NCI-H1694 treated with DMSO at 0.1 percent for 48 hours (cell line): ENCODE measurements around the gene CELF2.
"Not testable (repeated sequence)": the region's sequence is repeated elsewhere in the genome, so short reads cannot be mapped to it uniquely, and the experiment has no call there.

Source experiments
- DNase-seq: peaks from one replicate; lab custom pipeline; 2025; lab: John Stamatoyannopoulos, UW

CELF2 gene

DNA sequence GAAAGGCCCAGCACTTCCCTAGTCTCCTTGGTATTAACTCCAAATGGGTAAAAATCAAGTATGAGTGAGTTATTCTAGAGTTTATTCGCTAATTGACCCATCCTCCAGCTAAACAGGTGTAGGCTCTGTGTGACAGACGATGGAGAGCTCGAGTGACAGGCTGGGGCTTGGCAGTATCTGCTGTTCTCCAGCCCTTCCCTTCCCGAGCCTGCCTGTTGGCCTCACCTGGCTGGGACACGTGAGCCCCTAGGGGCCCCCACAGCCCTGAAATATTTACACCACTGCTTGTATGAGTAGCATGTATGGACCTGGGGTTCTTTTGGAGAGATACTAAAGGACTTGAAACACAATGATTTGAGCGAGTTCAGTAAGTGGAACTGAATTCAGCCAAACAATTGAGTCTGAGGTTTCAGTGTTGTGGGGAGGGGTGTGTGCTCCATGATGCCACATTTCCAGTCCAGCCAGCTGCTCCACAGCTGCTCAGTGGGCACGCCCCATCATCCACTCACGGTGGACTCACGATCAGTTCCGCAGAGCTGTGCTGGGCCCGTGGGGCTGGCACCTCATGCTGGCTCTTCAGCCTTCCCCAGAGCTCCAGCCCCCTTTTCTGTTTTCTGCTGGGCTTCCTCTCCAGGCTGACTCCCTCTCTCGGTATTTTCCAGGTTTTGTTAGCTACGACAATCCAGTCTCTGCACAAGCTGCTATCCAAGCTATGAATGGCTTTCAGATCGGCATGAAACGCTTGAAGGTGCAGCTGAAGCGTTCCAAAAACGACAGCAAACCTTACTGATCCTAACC, 310.8 kb downstream of the CELF2 start:
- no peak for DNase-seq

GRCh38 chr10:11329062-11329673, 311.5 kb downstream of the CELF2 start:
- DNase-seq, result no peak

GRCh38 chr10:11330383-11331045, 312.8 kb downstream of the CELF2 start:
- no peak for DNase-seq

DNA sequence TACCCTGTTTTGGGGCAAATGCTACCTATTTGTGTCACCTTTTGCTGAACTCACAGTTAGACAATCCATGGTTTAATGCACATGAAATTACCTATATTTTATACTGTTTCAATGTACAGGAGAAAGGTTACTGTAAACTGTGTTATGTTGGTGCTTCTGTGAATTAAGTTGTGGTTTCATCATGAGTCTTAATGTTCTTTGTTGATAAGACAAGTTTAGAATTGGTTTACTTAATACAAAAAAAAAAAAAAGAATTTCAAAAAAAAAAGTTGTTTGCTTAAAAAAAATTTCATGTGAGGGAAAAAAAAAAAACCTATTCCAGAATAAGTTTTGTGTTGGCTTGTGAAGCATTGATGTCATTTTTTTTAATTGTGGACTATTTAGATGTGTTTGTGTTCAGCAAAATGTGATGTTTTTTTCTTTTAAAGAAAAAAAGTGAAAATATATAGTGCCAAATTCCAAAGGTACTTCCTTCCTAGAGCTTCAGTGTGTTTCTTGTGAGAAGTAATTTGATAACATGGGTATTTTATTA, 313.4 kb downstream of the CELF2 start:
- DNase-seq, result no peak

- DNase-seq, result no peak
These were observed 314.1 kb downstream of the CELF2 start for GRCh38 chr10:11331726-11332125.

DNA sequence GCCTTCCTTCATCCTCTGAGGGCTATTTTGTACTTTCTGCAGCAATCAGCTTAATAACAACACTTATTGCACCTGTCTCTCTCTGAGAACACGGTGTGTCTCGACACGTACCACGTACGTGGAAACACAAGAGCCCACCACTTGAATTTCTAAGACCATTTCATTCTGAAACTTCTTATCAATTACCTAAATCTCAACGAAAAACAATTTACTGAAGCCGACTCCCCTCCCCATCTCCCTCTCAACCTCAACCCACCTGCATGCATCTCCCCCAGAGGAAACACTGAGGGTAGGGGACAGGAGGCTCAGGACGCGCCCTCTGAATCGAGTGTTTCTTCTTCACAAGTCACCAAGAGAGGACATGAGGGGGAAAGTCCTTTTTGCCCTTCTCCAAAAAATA, 315.2 kb downstream of the CELF2 start:
- DNase-seq, result no peak

- no peak for DNase-seq
These were observed 316.8 kb downstream of the CELF2 start for GRCh38 chr10:11334436-11334835.

DNA sequence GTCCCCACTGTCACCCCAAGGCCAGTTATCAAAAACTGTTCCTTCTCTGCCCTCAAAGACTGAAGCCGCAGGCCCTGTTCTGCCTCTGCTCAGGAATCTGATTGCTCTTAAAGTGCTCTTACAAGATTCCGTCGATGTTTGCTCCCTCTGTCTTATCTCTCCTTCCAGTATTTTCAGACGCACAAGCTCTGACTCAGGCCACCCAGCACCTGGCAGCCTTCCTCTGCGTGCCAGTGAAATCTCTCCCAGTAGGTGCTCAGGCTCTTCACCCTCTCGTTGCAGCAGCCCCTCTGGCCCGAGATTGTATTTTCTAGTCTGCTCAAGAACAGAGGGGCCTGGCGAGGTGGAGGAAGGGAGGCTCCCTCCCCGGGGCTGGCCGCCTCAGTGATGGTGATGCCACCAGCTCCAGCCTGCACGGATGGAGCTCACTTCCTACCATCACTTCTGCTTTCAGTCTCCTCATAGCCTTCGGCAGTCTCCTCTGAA, 317.5 kb downstream of the CELF2 start:
- DNase-seq, result no peak

GRCh38 chr10:11335881-11336430, 318.3 kb downstream of the CELF2 start:
- DNase-seq, result no peak

DNA sequence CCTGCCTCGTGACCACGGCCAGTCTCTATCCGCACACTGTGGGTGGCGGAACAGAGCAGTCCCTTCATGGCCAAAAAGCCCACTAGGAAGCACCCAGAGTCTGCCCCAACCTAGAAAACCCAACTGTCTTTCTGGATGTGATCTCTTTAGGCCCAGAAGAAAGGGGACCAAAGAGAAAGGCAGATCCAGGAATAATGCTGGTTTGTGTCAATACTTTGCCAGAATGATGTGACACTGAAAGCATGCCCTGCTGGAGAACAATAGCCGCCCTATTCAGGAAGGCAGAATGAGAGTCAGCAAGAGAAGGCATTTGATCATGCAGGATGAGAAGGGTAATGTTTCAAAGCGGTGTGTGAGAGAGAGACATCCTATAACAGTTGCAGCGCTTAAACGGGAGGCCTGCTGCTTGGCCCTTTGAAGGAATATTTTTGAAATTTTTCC, 319.1 kb downstream of the CELF2 start:
- no peak for DNase-seq

DNA sequence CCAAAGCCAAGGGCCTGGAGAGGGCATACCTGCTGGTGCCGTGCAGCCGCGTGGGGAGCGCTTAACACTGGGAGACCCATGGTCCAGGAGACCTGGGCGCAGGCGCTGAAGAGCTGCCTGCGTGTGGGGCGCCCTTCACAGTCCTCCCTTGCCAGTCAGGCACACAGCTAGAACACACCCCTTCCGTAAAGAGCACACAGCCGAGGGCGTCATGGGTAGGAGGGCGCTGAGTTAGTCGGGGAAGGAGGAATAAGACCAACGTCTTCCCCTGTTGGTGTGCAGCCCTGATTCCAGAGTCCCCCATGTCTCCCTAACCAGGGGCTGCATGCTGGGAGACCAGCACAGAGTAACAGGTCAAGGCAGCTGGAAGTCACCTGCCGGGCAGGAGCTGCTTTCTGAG, 319.8 kb downstream of the CELF2 start:
- DNase-seq, result no peak

GRCh38 chr10:11338160-11338844, 320.6 kb downstream of the CELF2 start:
- DNase-seq, result no peak

DNA sequence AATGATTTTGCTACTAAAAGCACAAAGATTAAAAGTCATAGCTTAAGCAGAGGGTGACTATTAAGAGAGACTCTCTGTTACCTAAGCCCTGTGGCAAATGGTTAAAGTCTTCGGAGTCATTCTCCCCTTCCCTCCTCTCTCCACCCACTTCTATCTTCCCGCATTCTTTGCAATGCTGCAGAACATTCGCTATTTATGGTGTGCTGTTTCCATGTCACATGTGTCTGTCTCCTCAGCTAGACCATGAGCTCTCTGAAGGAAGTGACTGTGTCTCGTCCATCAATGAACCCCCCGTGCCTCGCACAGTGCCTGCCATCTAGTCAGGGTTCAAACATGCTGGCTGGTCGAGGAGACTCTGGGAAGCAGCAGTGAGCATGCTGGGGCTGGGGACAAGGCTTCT, 321.3 kb downstream of the CELF2 start:
- no peak for DNase-seq

DNA sequence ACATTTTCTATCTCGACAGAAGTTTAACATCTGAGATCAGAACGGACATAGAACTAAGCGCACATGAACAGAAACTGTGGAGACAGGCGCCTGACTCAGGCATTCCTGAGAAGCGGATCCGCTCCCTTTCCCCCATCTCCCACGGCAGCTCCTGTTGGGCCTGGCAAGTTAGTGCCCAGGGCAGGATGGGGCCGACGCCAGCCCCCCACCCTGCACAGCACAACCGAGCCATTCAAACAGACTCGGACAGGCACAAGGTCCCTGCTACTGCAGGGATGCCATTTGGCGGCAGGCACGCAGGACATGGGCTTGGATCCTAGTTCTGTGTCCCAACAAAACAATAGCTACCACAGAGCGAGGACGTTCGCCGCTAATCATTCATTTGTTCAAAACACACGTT, 322.0 kb downstream of the CELF2 start:
- no peak for DNase-seq

DNA sequence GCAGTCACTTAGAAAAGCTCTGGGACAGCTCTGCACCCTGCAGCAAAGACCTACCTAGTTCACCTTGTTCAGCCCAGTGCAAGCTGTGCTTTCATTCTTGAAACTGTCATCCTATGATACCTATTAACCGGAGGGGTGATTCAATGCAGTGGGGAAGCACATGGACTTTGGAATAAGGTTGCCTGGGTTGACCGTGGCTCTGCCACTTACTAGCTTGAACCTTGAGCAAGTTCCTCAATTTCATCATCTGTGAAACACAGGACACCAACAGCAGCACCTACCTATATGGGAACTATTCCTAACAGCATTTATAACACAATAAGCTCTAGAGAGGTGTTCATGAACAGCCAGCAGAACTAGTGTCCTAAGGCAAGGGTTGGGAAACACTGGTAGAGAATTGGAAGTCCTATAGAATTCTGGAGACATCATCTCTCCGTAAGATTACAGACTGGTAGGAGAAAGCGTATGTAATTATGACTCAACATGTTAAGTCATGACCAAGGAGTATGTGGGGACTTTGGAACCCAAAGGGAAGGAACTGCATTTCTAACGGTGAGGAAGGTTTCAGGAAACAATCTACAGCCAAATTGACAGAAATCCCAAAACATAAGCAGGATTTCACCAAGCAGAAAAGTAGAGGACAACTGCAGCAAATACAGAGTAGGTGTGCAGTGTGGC, 323.8 kb downstream of the CELF2 start:
- DNase-seq, result no peak

- no peak for DNase-seq
These were observed 326.4 kb downstream of the CELF2 start for GRCh38 chr10:11344081-11344480.

DNA sequence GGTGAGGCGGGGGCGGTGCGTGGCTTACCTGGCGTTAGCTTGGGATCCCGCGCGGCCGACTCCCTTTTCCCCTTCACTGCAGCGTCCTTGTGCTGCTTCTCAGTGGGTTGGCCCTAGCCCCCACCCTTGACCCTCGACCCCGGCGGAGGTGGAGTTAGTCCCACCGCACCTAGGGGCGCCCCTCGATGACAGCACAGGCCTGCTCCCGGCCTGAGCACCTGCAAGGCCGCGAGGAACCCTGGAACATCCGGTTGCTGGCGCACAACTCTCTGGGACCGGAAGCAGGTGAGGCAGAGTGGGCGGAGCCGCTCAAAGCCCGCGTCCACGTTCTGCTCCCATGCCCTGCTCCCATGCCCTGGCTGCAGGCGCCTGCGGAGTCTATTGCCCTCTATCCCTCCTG, 326.9 kb downstream of the CELF2 start:
- no peak for DNase-seq

DNA sequence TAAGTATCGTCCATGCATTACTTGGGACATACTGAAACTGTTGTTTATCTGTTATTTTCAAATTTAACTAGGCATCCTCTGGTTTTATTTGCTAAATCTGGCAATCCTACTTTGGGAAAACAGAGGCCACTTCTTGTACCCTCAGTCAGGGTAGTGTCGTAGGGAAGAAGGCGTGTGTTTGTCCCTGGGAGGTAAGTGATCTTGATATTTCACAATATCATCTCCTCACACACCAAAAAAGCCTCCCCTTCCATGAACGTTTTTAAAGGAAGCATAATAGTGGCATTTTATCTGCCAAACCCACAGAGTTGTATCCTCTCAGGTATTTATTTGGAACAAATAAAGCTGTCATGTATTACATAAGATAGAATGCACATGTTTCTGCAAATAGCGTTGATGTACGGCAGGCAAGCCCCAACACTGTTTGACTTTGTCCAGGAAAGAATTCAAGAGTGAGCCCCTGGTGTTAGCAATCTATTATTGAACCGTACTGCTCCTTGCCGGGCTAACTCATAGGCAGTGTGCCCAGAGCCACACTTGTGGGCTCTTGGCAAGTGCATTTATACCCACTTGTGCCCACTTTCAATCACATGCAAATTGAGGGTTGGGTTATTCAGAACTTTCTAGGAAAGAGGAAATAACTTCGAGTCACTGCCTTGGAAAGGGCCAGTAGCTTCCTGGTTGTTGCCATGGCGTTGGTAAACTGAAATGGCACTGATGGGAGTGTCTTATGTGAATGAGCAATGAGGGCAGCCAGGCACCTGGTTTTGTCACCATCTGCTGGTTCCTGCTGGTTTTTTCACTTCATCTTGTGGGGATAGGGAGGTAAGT, 327.8 kb downstream of the CELF2 start:
- DNase-seq, result no peak

DNA sequence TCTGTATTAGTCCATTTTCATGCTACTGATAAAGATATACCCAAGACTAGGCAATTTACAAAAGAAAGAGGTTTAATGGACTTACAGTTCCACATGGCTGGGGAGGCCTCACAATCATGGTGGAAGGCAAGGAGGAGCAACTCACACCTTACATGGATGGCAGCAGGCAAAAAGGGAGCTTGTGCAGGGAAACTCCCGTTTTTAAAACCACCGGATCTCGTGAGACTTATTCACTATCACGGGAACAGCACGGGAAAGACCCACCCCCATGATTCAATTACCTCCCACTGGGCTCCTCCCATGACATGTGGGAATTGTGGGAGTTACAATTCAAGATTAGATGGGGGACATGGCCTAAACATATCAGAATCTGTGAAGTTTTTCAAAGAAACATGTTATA, 329.9 kb downstream of the CELF2 start:
- DNase-seq, result not testable (repeated sequence)

DNA sequence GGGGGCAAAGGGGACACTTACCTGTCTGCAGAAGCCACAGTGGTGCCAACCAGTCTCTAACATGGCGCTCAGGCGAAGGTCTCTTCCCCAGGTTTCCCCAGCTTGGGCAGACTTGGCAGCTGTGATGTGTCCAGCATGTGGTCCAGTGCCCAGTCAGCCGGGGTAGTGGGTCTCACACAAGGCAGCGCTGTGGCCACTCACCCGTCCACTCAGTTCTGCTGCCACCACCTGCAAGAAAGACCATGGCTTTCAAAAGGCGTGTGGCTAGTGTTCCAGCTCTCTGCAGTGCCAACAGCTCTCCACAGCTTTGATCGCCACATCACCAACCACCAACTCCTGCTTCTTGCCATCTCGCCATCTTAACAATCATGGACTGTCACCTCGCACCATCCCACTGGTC, 334.1 kb downstream of the CELF2 start:
- DNase-seq, result no peak
